IMR-90 (cell line): ENCODE measurements around the gene CCDC88B. TPM values are rescaled to one million over a fixed set of nuclear protein-coding genes. Genes with fewer than 3 reads are reported as not detected.

Source experiments
- ATAC-seq: fragments of 200-7000 bp; cut with Tn5 transposase; 2 replicates; pipeline ENCODE4 v1.9.1; 2020; ENCODE audit warnings: low read depth, mild to moderate bottlenecking, moderate library complexity
- BruUV-seq: library from RNA; stranded (reverse); fragments of 400-500 nt; replicated peaks from 2 replicates; lab custom pipeline; 2021; lab: Mats Ljungman, UMichigan
- CTCF ChIA-PET: fragments of 300-600 bp; formaldehyde crosslinking; extraction: SDS; loops from one replicate; lab custom pipeline; 2021; ENCODE audit warnings: antibody characterized with exemption; lab: Yijun Ruan, JAX
- POLR2A ChIA-PET: fragments of 300-600 bp; sonication (Branson Sonifier 250); formaldehyde crosslinking; loops from one replicate; lab custom pipeline; 2022; ENCODE audit warnings: antibody characterized with exemption; ENCODE audit not compliant: unreplicated experiment; lab: Charles Lee
- DNase-seq: peaks from one replicate; pipeline ENCODE4 v3.0.0; 2013
- H2AFZ ChIP-seq: replicated peaks from 2 replicates; pipeline ENCODE3; 2013; ENCODE audit warnings: low read length, mild to moderate bottlenecking; ENCODE audit not compliant: poor library complexity
- H2AK5ac ChIP-seq: 2 replicates; pipeline ENCODE4 v1.6.1; 2013; ENCODE audit warnings: low read depth, low read length, inconsistent platforms
- H2AK9ac ChIP-seq: replicated peaks from 2 replicates; pipeline ENCODE3; 2013; ENCODE audit warnings: mild to moderate bottlenecking, low read depth, low read length, moderate library complexity; ENCODE audit not compliant: poor library complexity
- H2BK120ac ChIP-seq: 2 replicates; pipeline ENCODE4 v1.6.1; 2013; ENCODE audit warnings: low read depth, low read length, inconsistent platforms
- H2BK15ac ChIP-seq: 3 replicates; pipeline ENCODE4 v1.6.1; 2013; ENCODE audit warnings: low read depth, low read length, inconsistent platforms
- H2BK20ac ChIP-seq: 2 replicates; pipeline ENCODE4 v1.6.1; 2013; ENCODE audit warnings: low read depth, mild to moderate bottlenecking, inconsistent platforms, low read length, moderate library complexity
- H2BK5ac ChIP-seq: 2 replicates; pipeline ENCODE4 v1.6.1; 2013; ENCODE audit warnings: mild to moderate bottlenecking, low read depth, low read length, inconsistent platforms; ENCODE audit not compliant: poor library complexity, severe bottlenecking
- H3K14ac ChIP-seq: replicated peaks from 2 replicates; pipeline ENCODE4 v1.6.1; 2013; ENCODE audit warnings: low read depth, low read length, inconsistent platforms
- H3K18ac ChIP-seq: 2 replicates; pipeline ENCODE4 v1.6.1; 2013; ENCODE audit warnings: low read depth, low read length, control low read depth
- H3K23ac ChIP-seq: 2 replicates; pipeline ENCODE4 v1.6.1; 2013; ENCODE audit warnings: low read depth, low read length, inconsistent platforms
- H3K27ac ChIP-seq: 2 replicates; pipeline ENCODE4 v1.5.1; 2013; ENCODE audit warnings: mild to moderate bottlenecking, control low read depth, low read length; ENCODE audit not compliant: insufficient read depth
- H3K27me3 ChIP-seq: 2 replicates; pipeline ENCODE4 v1.6.1; 2013; ENCODE audit warnings: low read length; ENCODE audit not compliant: control insufficient read depth, insufficient read depth
- H3K36me3 ChIP-seq: 2 replicates; pipeline ENCODE4 v1.6.1; 2013; ENCODE audit warnings: low read length, mixed read lengths; ENCODE audit not compliant: control insufficient read depth, insufficient read depth
- H3K4ac ChIP-seq: 2 replicates; pipeline ENCODE4 v1.6.1; 2013; ENCODE audit warnings: low read depth, low read length, inconsistent platforms
- H3K4me1 ChIP-seq: 2 replicates; pipeline ENCODE4 v1.6.1; 2013; ENCODE audit warnings: low read length, mixed read lengths; ENCODE audit not compliant: control insufficient read depth, insufficient read depth
- H3K4me2 ChIP-seq: 2 replicates; pipeline ENCODE4 v1.6.1; 2013; ENCODE audit warnings: low read depth, mild to moderate bottlenecking, control low read depth, low read length, moderate library complexity
- H3K4me3 ChIP-seq: 2 replicates; pipeline ENCODE4 v1.5.1; 2013; ENCODE audit warnings: low read depth, mild to moderate bottlenecking, control low read depth, low read length, moderate library complexity; ENCODE audit not compliant: insufficient read depth
- H3K56ac ChIP-seq: 2 replicates; pipeline ENCODE4 v1.6.1; 2013; ENCODE audit warnings: low read length, inconsistent platforms; ENCODE audit not compliant: insufficient read depth; ENCODE audit errors: extremely low read depth
- H3K79me1 ChIP-seq, 2 experiments: 2 replicates each; pipeline ENCODE4 v1.6.1; 2013; ENCODE audit warnings: low read length in 2 of 2, inconsistent platforms in 1 of 2, low read depth in 1 of 2
- H3K9ac ChIP-seq: 2 replicates; pipeline ENCODE4 v1.6.1; 2013; ENCODE audit warnings: low read depth, low read length, control low read depth
- H3K9me1 ChIP-seq: 2 replicates; pipeline ENCODE4 v1.6.1; 2013; ENCODE audit warnings: low read length, inconsistent platforms; ENCODE audit not compliant: insufficient read depth
- H3K9me3 ChIP-seq: 2 replicates; pipeline ENCODE4 v1.6.1; 2013; ENCODE audit warnings: low read length; ENCODE audit not compliant: control insufficient read depth, insufficient read depth
- H4K20me1 ChIP-seq: 2 replicates; pipeline ENCODE4 v1.6.1; 2013; ENCODE audit warnings: low read length, inconsistent platforms; ENCODE audit not compliant: insufficient read depth
- H4K5ac ChIP-seq: 2 replicates; pipeline ENCODE4 v1.6.1; 2013; ENCODE audit warnings: mild to moderate bottlenecking, low read depth, low read length, control low read depth
- H4K8ac ChIP-seq, 2 experiments: 2 replicates each; pipeline ENCODE4 v1.6.1; 2013; ENCODE audit warnings: low read depth in 2 of 2, low read length in 2 of 2, control low read depth in 1 of 2, inconsistent platforms in 1 of 2
- H4K91ac ChIP-seq: 2 replicates; pipeline ENCODE4 v1.6.1; 2013; ENCODE audit warnings: low read depth, low read length, inconsistent platforms; ENCODE audit not compliant: insufficient read depth
- MAFK ChIP-seq: IDR thresholded peaks from 2 replicates; pipeline ENCODE4 v1.6.1; 2012; ENCODE audit warnings: low read depth, low read length, improper control_type of control experiment
- RAD21 ChIP-seq: IDR thresholded peaks from 2 replicates; pipeline ENCODE4 v1.6.1; 2012; ENCODE audit warnings: low read length, improper control_type of control experiment
- WGBS, 2 experiments: methylation state at CpG; one replicate each; pipeline versions ENCODE4 v1.1.5 to v1.1.7; 2013; ENCODE audit warnings: missing lambda C conversion rate in 2 of 2; ENCODE audit not compliant: insufficient read length in 1 of 2; ENCODE audit errors: extremely low coverage in 2 of 2; 5-methylcytosine and 5-hydroxymethylcytosine counted together
- dilution Hi-C: fragments of 300-500 bp; cut with HindIII; formaldehyde crosslinking; loops from one replicate; pipeline ENCODE4 v1.14.3; 2018; ENCODE audit warnings: low sequenced_read_pairs; ENCODE audit not compliant: unreplicated experiment
- in situ Hi-C: fragments of 300-500 bp; cut with MboI; formaldehyde crosslinking; loops from 3 replicates; pipeline ENCODE4 v1.14.3; 2019; ENCODE audit warnings: low sequenced_read_pairs, inconsistent platforms, mixed read lengths
- intact Hi-C: fragments of 100-400 bp; cut with micrococcal nuclease; formaldehyde crosslinking; loops from 2 replicates; pipeline ENCODE4 v1.10.0; 2022
- polyA plus RNA-seq, 3 experiments: library from polyadenylated mRNA; depleted of rRNA; stranded (reverse); fragments of >200 nt; gene quantifications; 2 replicates each; pipeline ENCODE4 v1.2.3, GENCODE V29; 2012; ENCODE audit warnings: low replicate concordance in 1 of 3
- total RNA-seq: library from RNA; depleted of rRNA; stranded (reverse); fragments of >200 nt; gene quantifications from 2 replicates; pipeline ENCODE4 v1.2.3, GENCODE V29; 2012

Gene CCDC88B
- total and polyA plus RNA-seq, 2 of the 4 experiments (the other 2 are of a cell fraction) = 1.3 to 2.5 TPM

DNA sequence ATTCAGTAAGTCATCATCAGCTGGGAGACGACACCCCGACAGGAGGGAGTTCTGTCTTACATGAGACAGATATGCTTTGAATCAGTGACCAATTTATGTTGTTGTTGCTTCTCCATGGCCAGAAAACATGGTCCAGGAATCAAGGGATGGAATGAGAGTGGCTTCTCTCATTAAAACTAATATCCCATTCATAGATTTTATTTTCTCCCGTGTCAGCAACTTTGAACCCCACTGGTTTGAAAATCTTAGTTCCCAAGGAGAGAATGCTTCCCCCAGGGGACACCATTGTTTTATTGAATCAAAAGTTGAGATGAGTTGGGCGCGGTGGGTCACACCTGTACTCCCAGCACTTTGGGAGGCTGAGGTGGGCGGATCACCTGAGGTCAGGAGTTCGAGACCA, 61.8 kb downstream of the CCDC88B start:
- Histone ChIP-seq H3K4me3 (no peak overlapping the region), H3K27me3 (peaks cover 33% of the 10 kb centered on the region), H2AK9ac (no peak overlapping the region), H2BK120ac (no peak overlapping the region), H2AK5ac (no peak overlapping the region), H3K4ac (no peak overlapping the region), H3K9me3 (peaks cover 5% of the 10 kb centered on the region), H3K27ac (no peak overlapping the region), H3K4me1 (no peaks in the 10 kb centered on the region), H4K91ac (no peak overlapping the region), H3K9ac (no peak overlapping the region), H3K79me1 (no peaks in the 10 kb centered on the region), H3K18ac (no peak overlapping the region), H4K20me1 (no peaks in the 10 kb centered on the region), H4K5ac (no peak overlapping the region), H2AFZ (no peak overlapping the region), H3K9me1 (no peaks in the 10 kb centered on the region), H3K14ac (no peak overlapping the region), H3K23ac (no peak overlapping the region), H3K36me3 (no peaks in the 10 kb centered on the region), H4K8ac (no peak overlapping the region), H2BK20ac (no peak overlapping the region), H3K56ac (no peak overlapping the region), H3K4me2 (no peak overlapping the region), H2BK5ac (no peak overlapping the region), H2BK15ac (no peak overlapping the region)
- POLR2A ChIA-PET = no interaction called here
- no CpG with 5 or more reads among the region's 7 CpGs for WGBS, 2 experiments
- in situ Hi-C loops = no loop called here
- TF ChIP-seq MAFK (peak; percentile 68), RAD21 (no peak)
- dilution Hi-C loops = no loop called here
- intact Hi-C loops = no loop called here
- ATAC-seq = no peak
- CTCF ChIA-PET = no interaction called here
- no peak for DNase-seq
- BruUV-seq = no TSS peak
